CD8-positive, alpha-beta memory T cell (primary cell): ENCODE results near the gene DBP. TPM values are rescaled to one million over a fixed set of nuclear protein-coding genes. Genes with fewer than 3 reads are reported as not detected.

Experiments used
- CTCF ChIA-PET: fragments of 350-600 bp; sonication (Branson Sonifier 250); formaldehyde crosslinking; loops from one replicate; lab custom pipeline; 2021; ENCODE audit warnings: antibody characterized with exemption; lab: Charles Lee
- POLR2A ChIA-PET: fragments of 350-600 bp; sonication (Branson Sonifier 250); formaldehyde crosslinking; loops from one replicate; lab custom pipeline; 2021; ENCODE audit warnings: antibody characterized with exemption; lab: Charles Lee
- DNase-seq, 5 donors: peaks; one replicate each; pipeline versions ENCODE4 v3.0.0 to v3.0.0-alpha.2; 2020 to 2022; ENCODE audit warnings: mixed read lengths in 1 of 5
- H3K27ac ChIP-seq: one replicate; pipeline ENCODE4 v1.7.0; 2013; ENCODE audit warnings: low read depth, mild to moderate bottlenecking, low read length, moderate library complexity
- H3K27me3 ChIP-seq: 2 replicates; pipeline ENCODE4 v1.7.0; 2013; ENCODE audit warnings: low read length, mild to moderate bottlenecking; ENCODE audit not compliant: insufficient read depth, poor library complexity, severe bottlenecking
- H3K36me3 ChIP-seq: 2 replicates; pipeline ENCODE4 v1.7.0; 2013; ENCODE audit warnings: mild to moderate bottlenecking, low read length, moderate library complexity; ENCODE audit not compliant: insufficient read depth
- H3K4me1 ChIP-seq: 2 replicates; pipeline ENCODE4 v1.7.0; 2013; ENCODE audit warnings: mild to moderate bottlenecking, low read length, moderate library complexity; ENCODE audit not compliant: insufficient read depth
- H3K4me3 ChIP-seq: 2 replicates; pipeline ENCODE4 v1.7.0; 2013; ENCODE audit warnings: mild to moderate bottlenecking, low read length
- H3K9me3 ChIP-seq: 2 replicates; pipeline ENCODE4 v1.7.0; 2013; ENCODE audit warnings: mild to moderate bottlenecking, low read length
- H3K27ac Mint-ChIP-seq, 8 donors: one replicate each; pipeline ENCODE4 v1.8.0; 2020 to 2021; ENCODE audit warnings: mixed read lengths in 8 of 8, mild to moderate bottlenecking in 6 of 8, inconsistent platforms in 3 of 8, moderate library complexity in 3 of 8
- H3K27me3 Mint-ChIP-seq, 2 donors: one replicate each; pipeline ENCODE4 v1.8.0; 2020 to 2021; ENCODE audit warnings: mixed read lengths in 2 of 2, mild to moderate bottlenecking in 1 of 2, moderate library complexity in 1 of 2
- H3K36me3 Mint-ChIP-seq, 3 donors: one replicate each; pipeline ENCODE4 v1.8.0; 2020 to 2021; ENCODE audit warnings: mixed read lengths in 3 of 3, inconsistent platforms in 1 of 3, mild to moderate bottlenecking in 1 of 3
- H3K4me1 Mint-ChIP-seq, 3 donors: one replicate each; pipeline ENCODE4 v1.8.0; 2020 to 2021; ENCODE audit warnings: mixed read lengths in 3 of 3, inconsistent platforms in 1 of 3, mild to moderate bottlenecking in 1 of 3
- H3K4me3 Mint-ChIP-seq, 7 donors: one replicate each; pipeline ENCODE4 v1.8.0; 2020 to 2021; ENCODE audit warnings: mixed read lengths in 7 of 7, mild to moderate bottlenecking in 6 of 7, moderate library complexity in 4 of 7, inconsistent platforms in 2 of 7
- H3K9me3 Mint-ChIP-seq, 5 donors: one replicate each; pipeline ENCODE4 v1.8.0; 2020 to 2022; ENCODE audit warnings: mixed read lengths in 5 of 5, mild to moderate bottlenecking in 3 of 5, moderate library complexity in 2 of 5, inconsistent platforms in 1 of 5
- polyA plus RNA-seq: library from polyadenylated mRNA; unstranded; fragments of 300-500 nt; fragmentation: Illumina TruSeq; gene quantifications from one replicate; pipeline ENCODE4 v1.2.3, GENCODE V29; 2021
- total RNA-seq, 2 experiments: library from RNA; stranded (reverse); gene quantifications; one replicate each; pipeline ENCODE4 v1.2.3, GENCODE V29; 2021

DBP gene
- total and polyA plus RNA-seq, 3 experiments from 2014 or later = 10.9 to 84.1 (median 12.1) TPM

DNA sequence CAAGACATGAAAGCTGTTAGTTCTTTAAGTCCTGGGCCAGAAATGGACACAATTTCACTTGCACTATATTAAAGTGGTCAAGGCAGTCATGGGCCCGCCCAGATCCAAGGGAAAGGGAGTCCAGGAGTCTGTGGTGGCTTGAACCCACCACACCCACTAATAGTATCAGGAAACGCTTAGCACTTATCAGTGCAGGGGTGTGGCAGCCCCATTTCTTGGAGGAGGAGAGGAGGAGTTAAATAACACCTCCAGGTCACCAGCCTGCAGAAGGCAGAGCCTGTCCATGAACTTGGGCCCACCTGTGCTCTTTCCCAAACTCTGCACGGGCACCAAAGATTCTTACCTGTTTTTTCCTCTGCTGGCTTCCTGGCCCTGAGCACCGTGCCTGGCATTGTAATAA lies 41.0 kb upstream of the DBP start:
- DNase-seq = no peak
- H3K27me3 ChIP-seq = no peaks in the 10 kb centered on the region
- no peaks in the 10 kb centered on the region for H3K9me3 ChIP-seq
- H3K36me3 ChIP-seq = no peaks in the 10 kb centered on the region
- ChIA-PET POLR2A (no interaction called here), CTCF (interaction anchor here (4.7 kb wide), 1 partner anchor 33 kb away, joined by 34 read pairs; the partner anchor contains the start of gene CA11)
- Mint-ChIP-seq H3K36me3 (no peaks in the 10 kb centered on the region), H3K27me3 (peaks cover 0 to 1% of the 10 kb centered on the region in 2 donors), H3K9me3 (no peaks in the 10 kb centered on the region), H3K4me1 (peaks cover 5 to 8% (median 7%) of the 10 kb centered on the region in 3 donors), H3K4me3 (no peak overlapping the region), H3K27ac (no peak overlapping the region)
- H3K4me1 ChIP-seq = peaks cover 9% of the 10 kb centered on the region
- H3K4me3 ChIP-seq = no peak overlapping the region
- no peak overlapping the region for H3K27ac ChIP-seq

DNA sequence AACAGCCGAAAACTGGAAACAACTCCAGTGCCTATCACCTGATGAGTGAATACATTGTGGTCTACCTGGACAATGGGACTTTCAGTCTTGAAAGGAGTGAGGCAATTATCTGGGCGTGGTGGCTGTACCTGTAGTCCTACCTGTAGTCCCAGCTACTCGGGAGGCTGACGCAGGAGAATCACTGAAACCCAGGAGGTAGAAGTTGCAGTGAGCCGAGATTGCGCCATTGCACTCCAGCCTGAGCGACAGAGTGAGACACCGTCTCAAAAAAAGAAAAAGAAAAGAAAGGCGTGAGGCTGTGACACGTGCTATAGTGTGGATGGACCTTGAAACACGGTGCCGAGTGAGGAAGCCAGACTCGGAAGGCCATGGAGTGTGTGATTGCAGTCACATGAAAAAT lies 39.7 kb upstream of the DBP start:
- Mint-ChIP-seq H3K27me3 (peaks cover 0 to 1% of the 10 kb centered on the region in 2 donors), H3K9me3 (no peaks in the 10 kb centered on the region), H3K27ac (no peak overlapping the region), H3K4me3 (no peak overlapping the region), H3K4me1 (peaks cover 5 to 8% (median 7%) of the 10 kb centered on the region in 3 donors), H3K36me3 (no peaks in the 10 kb centered on the region)
- no peak for DNase-seq
- peaks cover 9% of the 10 kb centered on the region for H3K4me1 ChIP-seq
- H3K27me3 ChIP-seq = no peaks in the 10 kb centered on the region
- ChIA-PET CTCF (interaction anchor here (1.6 to 4.7 kb wide), 3 partner anchors 10 to 35 kb away, joined by 6 to 34 read pairs (median 6); partner anchors contain the start of gene CA11), POLR2A (no interaction called here)
- no peaks in the 10 kb centered on the region for H3K9me3 ChIP-seq
- H3K4me3 ChIP-seq = no peak overlapping the region
- no peaks in the 10 kb centered on the region for H3K36me3 ChIP-seq
- no peak overlapping the region for H3K27ac ChIP-seq

DNA sequence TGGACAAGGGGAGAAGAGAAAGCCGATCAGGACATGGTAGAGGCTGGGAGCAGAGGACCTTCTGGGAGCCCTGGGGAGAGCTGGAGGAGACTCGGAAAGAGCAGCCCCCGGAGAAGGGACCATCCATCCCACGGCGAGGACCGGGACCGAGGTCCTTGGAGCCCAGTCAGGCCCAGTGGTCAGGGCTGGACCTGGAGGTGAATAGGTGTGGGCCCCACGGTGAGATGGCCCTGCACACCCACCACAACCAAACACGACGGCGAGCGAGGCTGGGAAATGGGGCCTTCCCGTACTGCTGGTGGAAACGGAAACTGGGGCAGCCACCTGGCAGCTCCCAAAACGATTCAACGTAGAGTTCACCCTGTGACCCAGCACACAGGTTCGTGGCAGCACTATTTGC lies 39.3 kb upstream of the DBP start:
- H3K27ac Mint-ChIP-seq = peak overlapping the region in 1 of 8 donors; percentile 79
- DNase-seq = no peak
- H3K27me3 ChIP-seq = no peaks in the 10 kb centered on the region
- no peak overlapping the region for H3K4me3 Mint-ChIP-seq
- peaks cover 5 to 8% (median 7%) of the 10 kb centered on the region in 3 donors for H3K4me1 Mint-ChIP-seq
- H3K9me3 ChIP-seq = no peaks in the 10 kb centered on the region
- CTCF ChIA-PET = interaction anchor here (0.9 to 4.7 kb wide), 6 partner anchors 10 to 68 kb away, joined by 3 to 34 read pairs (median 4); partner anchors contain the start of gene CA11
- no peak overlapping the region for H3K4me3 ChIP-seq
- H3K36me3 ChIP-seq = no peaks in the 10 kb centered on the region
- peaks cover 9% of the 10 kb centered on the region for H3K4me1 ChIP-seq
- peaks cover 0 to 1% of the 10 kb centered on the region in 2 donors for H3K27me3 Mint-ChIP-seq
- no peak overlapping the region for H3K27ac ChIP-seq
- H3K36me3 Mint-ChIP-seq = no peaks in the 10 kb centered on the region
- POLR2A ChIA-PET = no interaction called here
- H3K9me3 Mint-ChIP-seq = no peaks in the 10 kb centered on the region

- Histone ChIP-seq H3K27ac (no peak overlapping the region), H3K4me1 (peaks cover 9% of the 10 kb centered on the region), H3K27me3 (no peaks in the 10 kb centered on the region), H3K4me3 (no peak overlapping the region), H3K36me3 (no peaks in the 10 kb centered on the region), H3K9me3 (no peaks in the 10 kb centered on the region)
- ChIA-PET POLR2A (interaction anchor here (1.0 kb wide), 1 partner anchor 29 kb away, joined by 4 read pairs; the partner anchor contains the start of gene CA11), CTCF (interaction anchor here (0.6 to 4.7 kb wide), 17 partner anchors 9 to 180 kb away, joined by 3 to 34 read pairs (median 3); partner anchors contain the start of gene CA11)
- peaks cover 5 to 8% (median 7%) of the 10 kb centered on the region in 3 donors for H3K4me1 Mint-ChIP-seq
- no peaks in the 10 kb centered on the region for H3K9me3 Mint-ChIP-seq
- H3K27ac Mint-ChIP-seq = peak overlapping the region in 4 of 8 donors; percentile 5 to 82 (median 50)
- H3K27me3 Mint-ChIP-seq = peaks cover 0 to 1% of the 10 kb centered on the region in 2 donors
- H3K4me3 Mint-ChIP-seq = no peak overlapping the region
- peak; percentile 43 to 78 (median 65) for DNase-seq
- H3K36me3 Mint-ChIP-seq = no peaks in the 10 kb centered on the region
Measured at GRCh38 chr19:48674921-48675824, 38.0 kb upstream of the DBP start.

- Histone ChIP-seq H3K4me1 (peaks cover 9% of the 10 kb centered on the region), H3K27me3 (no peaks in the 10 kb centered on the region), H3K4me3 (no peak overlapping the region), H3K27ac (no peak overlapping the region), H3K9me3 (no peaks in the 10 kb centered on the region), H3K36me3 (no peaks in the 10 kb centered on the region)
- ChIA-PET CTCF (interaction anchor here (0.6 to 4.7 kb wide), 11 partner anchors 8 to 180 kb away, joined by 3 to 34 read pairs (median 4); partner anchors contain the start of gene CA11), POLR2A (interaction anchor here (1.0 kb wide), 1 partner anchor 28 kb away, joined by 4 read pairs; the partner anchor contains the start of gene CA11)
- no peak overlapping the region for H3K27ac Mint-ChIP-seq
- DNase-seq = no peak
- no peak overlapping the region for H3K4me3 Mint-ChIP-seq
- peaks cover 0 to 1% of the 10 kb centered on the region in 2 donors for H3K27me3 Mint-ChIP-seq
- H3K4me1 Mint-ChIP-seq = peaks cover 5 to 8% (median 7%) of the 10 kb centered on the region in 3 donors
- H3K9me3 Mint-ChIP-seq = peaks cover 0 to 2% (median 0%) of the 10 kb centered on the region in 5 donors
- peaks cover 0 to 1% (median 0%) of the 10 kb centered on the region in 3 donors for H3K36me3 Mint-ChIP-seq
Measured at GRCh38 chr19:48674216-48674809, 37.1 kb upstream of the DBP start.

DNA sequence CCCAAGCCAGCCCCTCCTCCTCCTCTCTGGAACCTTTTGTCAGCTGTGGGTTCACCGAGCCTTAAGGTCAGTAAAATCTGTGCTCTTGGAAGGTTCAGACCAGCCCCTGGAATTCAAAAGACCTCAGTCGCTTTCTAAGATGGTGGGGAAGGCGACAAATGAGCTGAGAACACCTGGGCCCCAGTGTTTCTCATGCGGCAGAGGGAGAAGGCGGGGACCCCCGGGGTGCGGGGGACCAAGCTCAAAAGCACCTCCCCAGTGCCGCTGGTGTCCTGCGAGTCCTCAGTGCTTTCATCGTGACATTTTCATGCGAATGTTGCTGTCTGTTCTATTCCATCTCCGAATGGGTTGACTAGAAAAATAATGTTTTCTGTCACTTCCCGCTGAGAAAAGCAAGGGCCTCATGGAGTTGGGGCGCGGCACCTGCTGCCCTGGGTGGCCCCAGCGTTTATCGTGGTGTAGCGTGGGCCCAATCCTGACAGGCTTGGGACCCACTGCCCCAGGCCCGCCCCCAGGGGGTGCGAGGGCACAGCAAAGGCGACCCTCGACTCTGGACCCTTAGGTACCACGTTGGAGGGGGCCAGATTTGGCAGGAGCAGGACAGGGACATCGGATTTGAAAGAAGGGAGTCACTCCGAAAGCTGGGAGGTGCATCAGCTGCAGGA lies 36.4 kb upstream of the DBP start:
- peaks cover 0 to 2% (median 0%) of the 10 kb centered on the region in 5 donors for H3K9me3 Mint-ChIP-seq
- H3K9me3 ChIP-seq = no peaks in the 10 kb centered on the region
- ChIA-PET POLR2A (interaction anchor here (1.0 kb wide), 1 partner anchor 28 kb away, joined by 4 read pairs; the partner anchor contains the start of gene CA11), CTCF (interaction anchor here (1.1 to 4.7 kb wide), 3 partner anchors 11 to 40 kb away, joined by 3 to 34 read pairs (median 4); partner anchors contain the start of gene CA11)
- no peaks in the 10 kb centered on the region for H3K36me3 ChIP-seq
- DNase-seq = no peak
- no peak overlapping the region for H3K27ac ChIP-seq
- no peak overlapping the region for H3K27ac Mint-ChIP-seq
- H3K4me3 ChIP-seq = no peak overlapping the region
- peaks cover 5 to 8% (median 7%) of the 10 kb centered on the region in 3 donors for H3K4me1 Mint-ChIP-seq
- H3K36me3 Mint-ChIP-seq = peaks cover 0 to 1% (median 0%) of the 10 kb centered on the region in 3 donors
- no peak overlapping the region for H3K4me3 Mint-ChIP-seq
- H3K27me3 Mint-ChIP-seq = peaks cover 0 to 1% of the 10 kb centered on the region in 2 donors
- H3K4me1 ChIP-seq = peaks cover 9% of the 10 kb centered on the region
- no peaks in the 10 kb centered on the region for H3K27me3 ChIP-seq

DNA sequence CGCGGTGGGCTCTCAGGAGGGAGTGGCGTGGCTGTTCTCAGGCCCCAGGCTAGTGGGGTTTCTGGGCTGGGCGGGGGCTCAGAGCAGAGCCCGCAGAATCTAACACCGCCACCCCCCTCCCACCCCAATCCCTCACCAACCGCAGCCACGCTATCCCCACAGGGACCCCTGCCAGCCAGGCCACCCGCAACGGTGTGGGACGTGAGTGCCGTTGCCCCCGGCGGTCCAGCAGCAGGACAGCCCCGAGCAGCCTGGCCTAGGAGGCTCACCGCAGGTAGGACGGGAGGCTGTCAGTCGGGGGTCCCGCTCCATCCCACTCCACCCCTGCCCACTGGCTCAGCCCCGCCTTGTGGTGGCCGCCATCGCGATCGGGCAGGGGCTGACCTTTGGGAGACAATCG lies 35.8 kb upstream of the DBP start, which contains the start of gene NTN5:
TSS of gene NTN5 (minus strand) at position 24 of the 400 bp plus-strand sequence. CDS start 2,031 bp downstream, outside the sequence.
- Mint-ChIP-seq H3K27me3 (peaks cover 0 to 1% of the 10 kb centered on the region in 2 donors), H3K4me1 (peaks cover 5 to 8% (median 7%) of the 10 kb centered on the region in 3 donors), H3K4me3 (no peak within 1 kb of the TSS), H3K9me3 (peaks cover 0 to 2% (median 0%) of the 10 kb centered on the region in 5 donors), H3K27ac (peak within 1 kb of the TSS in 2 of 8 donors; percentile 47), H3K36me3 (peaks cover 0 to 1% (median 0%) of the 10 kb centered on the region in 3 donors)
- no peak within 1 kb of the TSS for H3K27ac ChIP-seq
- H3K4me3 ChIP-seq = no peak within 1 kb of the TSS
- CTCF ChIA-PET = no interaction called here
- H3K9me3 ChIP-seq = no peaks in the 10 kb centered on the region
- POLR2A ChIA-PET = no interaction called here
- H3K36me3 ChIP-seq = no peaks in the 10 kb centered on the region
- H3K4me1 ChIP-seq = peaks cover 9% of the 10 kb centered on the region
- no peak for DNase-seq
- no peaks in the 10 kb centered on the region for H3K27me3 ChIP-seq
